Measurements from ENCODE around the gene RNF157.
A peak's percentile ranks its signal among the peaks of the same experiment; 100 is the strongest.

RNF157 gene

DNA sequence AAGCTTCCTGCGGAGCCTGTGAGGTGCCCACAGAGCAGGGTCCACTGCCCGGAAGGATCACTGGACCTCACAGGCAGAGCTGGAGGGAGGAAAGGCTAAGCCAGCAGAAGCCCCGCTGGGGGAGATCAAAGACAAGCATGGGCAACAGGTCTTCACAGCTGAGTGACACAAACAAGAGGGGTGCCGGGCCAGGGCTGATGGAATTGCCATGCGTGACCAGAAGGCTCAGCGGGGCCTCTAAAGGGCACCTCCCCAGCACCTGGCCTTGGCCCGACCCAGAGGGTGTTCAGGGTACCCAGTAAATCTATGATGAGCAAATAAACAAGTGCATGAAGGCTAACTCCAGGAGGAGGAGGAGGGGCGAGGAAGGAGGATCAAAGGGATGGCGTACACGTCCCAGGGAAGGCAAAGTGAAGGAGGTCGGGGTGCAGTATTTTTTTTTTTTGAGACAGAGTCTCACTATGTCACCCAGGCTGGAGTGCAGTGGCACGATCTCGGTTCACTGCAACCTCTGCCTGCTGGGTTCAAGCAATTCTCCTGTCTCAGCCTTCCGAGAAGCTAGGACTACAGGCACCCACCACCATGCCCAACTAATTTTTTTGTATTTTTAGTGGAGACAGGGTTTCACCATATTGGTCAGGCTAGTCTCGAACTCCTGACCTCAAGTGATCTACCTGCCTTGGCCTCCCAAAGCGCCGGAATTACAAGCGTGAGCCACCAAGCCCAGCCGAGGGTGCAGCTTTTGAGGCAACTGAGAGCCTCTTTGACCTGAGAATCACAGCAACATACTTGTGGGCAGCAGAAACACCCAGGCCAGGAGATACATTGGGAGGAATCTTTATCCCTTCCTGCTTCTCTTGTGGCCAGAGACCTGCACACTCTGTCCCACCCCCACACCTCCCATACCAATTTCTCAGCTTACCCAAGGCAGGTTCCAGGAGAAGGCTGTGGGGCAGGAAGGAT is 120.6 kb downstream of the RNF157 start:
- no peak for DNase-seq

DNA sequence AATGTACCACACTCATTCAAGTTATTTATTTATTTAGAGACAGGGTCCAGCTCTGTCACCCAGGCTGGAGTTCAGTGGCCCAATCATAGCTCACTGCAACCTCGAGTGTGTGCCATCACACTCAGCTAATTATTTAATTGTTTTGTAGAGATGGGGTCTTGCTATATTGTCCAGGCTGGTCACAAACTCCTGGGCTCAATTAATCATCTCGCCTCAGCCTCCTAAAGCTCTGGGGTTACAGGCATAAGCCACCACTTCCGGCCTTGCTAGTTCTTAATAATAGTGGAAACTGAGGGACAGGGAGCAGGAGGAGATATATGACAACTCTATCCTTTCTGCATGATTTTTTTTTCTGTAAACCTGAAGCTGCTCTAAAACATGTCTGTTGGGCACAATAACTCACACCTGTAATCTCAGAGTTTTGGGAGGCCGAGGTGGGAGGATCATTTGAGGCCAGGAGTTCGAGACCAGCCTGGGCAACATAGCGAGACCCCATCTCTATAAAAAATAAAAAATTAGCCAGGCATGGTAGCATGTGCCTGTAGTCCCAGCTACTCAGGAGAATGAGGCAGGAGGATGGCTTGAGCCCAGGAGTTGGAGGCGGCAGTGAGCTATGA is 125.0 kb downstream of the RNF157 start:
- no peak for DNase-seq

DNA sequence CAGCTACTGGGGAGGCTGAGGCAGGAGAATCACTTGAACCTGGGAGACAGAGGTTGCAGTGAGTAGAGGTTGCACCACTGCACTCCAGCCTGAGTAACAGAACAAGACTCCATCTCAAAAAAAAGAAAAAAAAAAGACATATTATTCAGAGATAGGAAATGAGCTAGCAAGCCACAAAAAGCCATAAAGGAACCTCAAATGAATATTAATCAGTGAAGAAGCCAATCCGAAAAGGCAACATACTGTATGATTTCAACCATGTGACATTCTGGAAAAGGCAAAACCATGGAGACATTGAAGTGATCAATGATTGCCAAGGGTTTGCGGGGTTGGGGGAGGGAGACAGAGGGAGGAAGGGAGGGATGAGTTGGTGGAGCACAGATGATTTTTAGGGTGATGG is 128.3 kb downstream of the RNF157 start:
- DNase-seq = no peak

DNA sequence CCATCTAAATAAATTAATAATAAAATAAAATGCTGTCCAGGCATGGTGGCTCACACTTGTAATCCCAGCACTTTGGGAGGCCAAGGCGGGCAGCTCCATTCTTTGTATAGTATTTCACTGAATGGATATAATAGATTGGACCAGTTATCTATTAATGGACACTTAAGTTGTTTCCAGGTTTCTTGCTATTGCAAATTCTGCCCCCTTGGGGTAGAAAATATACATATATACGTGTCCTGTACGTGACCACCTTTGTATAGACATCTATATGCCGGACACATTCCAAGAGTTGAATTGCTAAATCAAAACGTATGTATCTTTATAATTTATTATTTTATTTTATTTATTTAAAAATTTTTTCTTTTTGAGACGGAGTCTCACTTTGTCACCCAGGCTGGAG is 132.8 kb downstream of the RNF157 start:
- no peak for DNase-seq

DNA sequence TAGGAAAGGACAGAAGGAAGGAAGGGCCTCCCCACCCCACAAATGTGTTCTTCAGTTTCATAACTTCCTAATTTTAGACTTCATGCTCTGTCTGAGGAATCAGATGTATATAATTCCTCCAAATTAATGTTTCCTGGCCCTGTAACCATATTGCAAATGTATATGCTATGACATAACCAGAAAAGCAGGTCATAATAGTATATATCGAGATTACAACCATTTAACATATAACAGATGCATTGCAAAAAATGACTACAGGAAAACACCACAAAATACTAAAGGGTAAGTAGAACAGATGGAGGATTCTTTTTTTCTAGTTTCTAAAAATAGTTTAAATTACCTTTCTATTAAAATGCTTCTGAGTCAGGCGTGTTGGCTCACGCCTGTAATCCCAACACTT is 133.6 kb downstream of the RNF157 start:
- no peak for DNase-seq

DNA sequence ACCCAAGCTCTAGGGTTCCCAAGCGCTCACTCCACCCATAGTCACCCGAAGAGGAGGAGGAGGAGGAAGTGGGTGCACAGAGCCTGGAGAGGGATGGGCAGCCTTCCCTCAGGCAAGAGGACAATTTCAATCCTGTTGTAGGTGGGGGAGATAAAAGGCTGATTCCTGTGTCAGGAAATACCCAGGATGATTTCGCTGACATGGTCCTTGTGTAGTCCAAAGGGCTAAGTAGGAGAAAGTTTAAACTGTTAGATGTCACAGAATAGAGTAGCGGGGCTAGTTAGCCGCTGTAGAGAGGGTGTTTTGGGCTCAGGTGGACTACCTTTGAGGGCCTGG is 135.4 kb downstream of the RNF157 start:
- no peak for DNase-seq

DNA sequence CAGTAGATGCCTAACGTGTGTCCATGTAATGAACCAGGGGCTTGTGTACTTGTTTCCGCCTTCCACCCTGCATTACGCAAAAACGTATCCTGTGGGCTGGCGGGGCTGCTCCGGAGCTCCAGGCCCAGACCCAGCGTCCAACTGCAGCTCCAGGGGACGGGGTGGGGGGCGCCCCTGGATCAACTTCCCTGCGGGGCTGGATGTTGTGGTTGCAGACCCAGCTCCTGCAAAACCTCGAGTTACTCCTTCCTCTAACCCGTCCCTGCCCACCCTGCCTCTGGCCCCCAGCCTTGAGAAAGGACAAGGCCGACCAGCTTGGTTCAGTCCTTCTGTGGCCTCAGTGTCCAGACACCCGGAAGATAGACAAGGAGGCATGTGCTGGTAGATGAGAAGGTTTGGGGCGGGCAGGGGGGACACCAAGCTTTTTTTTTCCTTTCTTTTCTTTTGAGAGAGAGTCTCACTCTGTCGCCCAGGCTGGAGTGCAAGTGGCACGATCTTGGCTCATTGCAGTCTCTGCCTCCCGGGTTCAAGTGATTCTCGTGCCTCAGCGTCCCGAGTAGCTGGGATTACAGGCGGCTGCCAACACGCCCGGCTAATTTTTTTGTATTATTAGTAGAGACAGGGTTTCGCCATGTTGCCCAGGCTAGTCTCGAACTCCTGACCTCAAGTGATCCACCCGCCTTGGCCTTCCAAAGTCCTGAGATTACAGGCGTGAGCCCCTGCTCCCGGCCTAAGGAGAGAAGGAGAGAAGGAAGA is 136.0 kb downstream of the RNF157 start:
- no peak for DNase-seq

DNA sequence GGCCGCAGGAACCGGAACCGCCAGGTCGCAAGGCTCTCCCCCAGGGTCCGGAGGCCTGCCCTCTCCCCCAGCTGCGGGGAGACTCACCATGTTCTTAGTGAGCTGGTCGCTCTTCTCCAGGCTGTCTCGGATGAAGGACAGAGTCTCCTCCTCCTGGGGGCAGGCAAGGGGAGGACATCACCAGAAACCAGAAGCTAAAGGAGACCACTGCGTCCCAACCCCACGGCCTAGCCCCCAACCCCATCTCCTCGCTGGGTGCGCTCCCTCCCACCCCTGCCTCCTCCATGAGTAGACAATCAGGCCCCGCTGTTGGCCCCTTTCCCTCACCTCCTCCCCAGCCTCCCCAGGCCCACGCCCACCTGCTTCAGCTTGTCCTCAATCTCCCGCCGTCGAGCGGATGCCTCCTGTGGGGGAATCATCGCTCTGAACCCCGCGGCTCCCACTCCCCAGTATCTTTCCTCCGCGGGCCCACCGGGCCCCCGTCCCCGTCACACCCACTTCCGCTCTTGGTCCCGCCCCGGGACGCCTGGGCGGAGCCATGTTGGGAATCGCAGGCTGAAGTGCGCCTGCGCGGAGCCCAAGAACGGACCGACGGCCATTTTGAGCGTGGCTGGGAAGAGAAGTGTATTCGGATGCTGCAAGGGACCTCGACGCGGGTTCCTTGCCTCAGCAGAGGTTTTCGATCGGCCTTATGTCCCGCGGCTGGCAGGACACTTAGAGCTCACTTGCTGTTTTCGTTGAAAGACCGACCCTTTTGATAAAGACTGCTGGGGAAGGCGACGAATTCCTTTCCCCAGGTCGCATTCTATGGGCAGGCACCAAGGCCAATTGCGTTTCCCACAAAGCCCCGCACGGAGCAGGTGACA is 136.8 kb downstream of the RNF157 start, which contains the start of gene EXOC7:
TSS of gene EXOC7 (minus strand) at position 514 of the 866 bp plus-strand sequence. CDS start at position 419, 95 bp downstream.
- DNase-seq = peak; percentile 85

DNA sequence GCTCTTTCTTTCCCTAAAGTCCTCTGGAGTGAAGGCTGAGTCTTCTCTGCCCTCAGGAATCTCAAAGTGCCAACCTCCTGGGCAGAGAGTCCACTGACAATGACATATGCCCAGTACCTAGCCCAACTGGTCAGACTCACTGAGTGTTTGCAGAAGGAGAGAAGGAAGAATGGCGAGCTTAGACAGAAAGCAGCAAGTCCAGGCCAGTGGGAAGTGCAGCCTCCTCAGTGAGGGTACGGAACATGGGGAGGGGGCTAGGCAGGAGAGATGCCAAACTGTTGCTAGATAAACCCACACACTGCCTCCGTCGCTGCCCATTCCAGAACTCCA is 137.4 kb downstream of the RNF157 start:
- DNase-seq = no peak

DNA sequence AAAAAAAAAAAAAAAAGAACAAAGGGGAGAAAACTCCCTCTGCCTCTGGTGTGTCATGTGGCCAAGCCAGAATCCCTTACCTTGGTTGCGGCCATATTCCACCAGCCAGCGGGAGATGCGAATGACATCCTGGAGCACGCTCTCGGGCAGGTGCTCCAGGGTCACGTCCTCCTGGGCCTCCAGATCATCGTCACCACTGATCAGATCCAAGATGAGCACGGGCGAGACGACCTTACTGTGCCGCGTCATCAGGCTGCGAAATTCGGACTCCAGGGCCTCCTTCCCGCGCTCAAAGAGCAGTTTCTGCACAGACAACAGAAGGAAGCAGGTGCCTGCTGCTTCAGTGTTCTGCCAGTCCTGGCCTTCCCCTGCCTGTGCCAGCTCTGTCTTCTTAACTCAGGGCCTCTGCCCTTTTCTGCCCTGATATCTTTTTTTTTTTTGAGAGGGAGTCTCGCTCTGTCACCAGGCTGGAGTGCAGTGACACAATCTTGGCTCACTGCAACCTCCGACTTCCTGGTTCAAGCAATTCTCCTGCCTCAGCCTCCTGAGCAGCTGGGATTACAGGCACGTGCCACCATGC is 142.5 kb downstream of the RNF157 start:
- no peak for DNase-seq

DNA sequence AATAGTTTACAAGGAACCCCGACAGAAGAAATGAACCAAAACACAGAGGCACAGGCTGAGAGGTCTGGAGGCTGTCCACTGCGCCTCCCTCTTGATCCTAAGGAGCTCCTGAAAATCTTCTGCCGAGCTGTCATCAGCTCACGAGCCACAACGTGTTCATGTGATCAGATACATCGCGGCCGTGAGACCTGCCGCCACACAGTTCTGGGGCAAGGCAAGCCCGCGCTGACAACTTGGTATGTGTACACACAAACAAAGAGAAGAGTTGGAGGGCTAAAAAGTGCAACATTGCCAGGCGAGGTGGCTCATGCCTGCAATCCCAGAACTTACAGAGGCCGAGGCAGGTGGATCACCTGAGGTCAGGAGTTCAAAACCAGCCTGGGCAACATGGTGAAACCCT is 144.3 kb downstream of the RNF157 start:
- DNase-seq = no peak

DNA sequence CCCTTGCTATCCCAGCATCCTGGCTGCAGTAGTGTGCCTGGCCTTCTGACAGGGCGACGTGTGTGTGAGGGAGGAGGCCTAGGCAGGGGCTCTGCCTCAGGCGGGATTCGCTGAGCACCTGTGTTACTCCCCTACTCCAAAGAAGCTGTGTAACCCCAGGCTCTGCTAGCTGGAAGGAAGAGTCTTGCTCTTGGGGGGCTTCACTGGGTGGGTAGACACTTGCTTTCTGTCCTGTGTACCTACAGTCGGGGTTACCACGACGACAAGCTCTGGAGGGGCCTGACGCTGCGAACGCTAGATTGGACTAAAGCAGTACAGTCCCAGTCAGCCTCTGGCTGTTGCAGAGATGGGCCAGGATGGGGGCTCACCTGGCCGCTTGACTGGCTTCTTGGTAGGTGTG is 146.2 kb downstream of the RNF157 start:
- no peak for DNase-seq

DNA sequence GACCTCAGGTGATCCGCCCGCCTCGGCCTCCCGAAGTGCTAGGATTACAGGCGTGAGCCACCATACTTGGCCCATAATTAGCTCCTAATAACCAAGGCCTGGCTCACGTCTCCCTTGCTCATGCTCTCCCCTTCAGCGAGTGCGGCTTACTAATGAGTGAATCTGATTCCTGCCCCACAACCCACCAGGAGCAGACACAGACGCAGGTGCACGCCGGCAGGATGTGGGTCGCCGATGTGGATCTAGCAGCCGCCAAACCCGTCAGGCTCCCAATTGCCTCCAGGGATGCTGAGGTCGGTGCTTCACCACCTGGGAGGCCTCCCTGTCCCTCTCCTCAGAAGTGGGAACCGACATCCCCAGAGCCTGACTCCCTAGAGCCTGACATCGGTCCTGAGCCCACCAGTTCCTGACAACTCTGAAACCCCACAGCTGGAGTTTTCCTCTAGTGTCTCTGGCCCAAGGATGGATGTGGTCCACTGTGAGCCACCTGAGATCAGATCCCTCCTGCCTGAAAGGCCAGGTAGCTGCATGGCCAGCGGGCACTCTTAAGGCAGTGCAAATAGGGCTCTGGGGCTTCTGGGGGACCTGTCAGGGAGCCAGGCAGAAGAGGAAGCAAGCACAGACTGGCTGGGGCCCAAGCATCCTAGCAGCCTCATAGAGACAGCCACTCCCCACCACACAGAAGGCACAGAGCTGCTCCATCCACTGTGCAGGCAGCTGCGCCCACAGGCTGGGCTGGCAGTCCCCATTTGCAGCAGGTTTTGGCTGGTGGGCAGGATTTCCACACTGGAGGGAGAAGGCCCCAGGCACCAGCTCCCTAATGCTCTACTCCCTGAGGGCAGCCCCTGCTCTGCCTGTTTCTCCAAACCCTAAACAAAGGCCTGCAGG is 147.5 kb downstream of the RNF157 start:
- no peak for DNase-seq
